Measurements from ENCODE around the gene RAB11FIP3.
"Not testable (repeated sequence)": the region's sequence is repeated elsewhere in the genome, so short reads cannot be mapped to it uniquely, and the experiment has no call there.

RAB11FIP3 gene

DNA sequence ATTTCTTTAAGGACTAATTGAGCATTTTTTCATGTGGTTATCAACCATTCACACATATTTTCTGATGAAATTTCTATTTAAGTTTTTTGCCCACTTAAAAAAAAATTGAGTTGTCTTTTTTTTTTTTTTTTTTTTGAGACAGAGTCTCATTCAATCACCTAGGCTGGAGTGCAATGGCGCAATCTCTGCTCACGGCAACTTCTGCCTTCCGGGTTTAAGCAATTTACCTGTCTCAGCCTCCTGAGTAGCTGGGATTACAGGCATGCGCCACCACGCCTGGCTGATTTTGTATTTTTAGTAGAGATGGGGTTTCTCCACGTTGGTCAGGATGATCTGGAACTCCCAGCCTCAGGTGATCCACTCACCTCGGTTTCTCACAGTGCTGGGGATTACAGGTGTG, 34.3 kb downstream of the RAB11FIP3 start:
- DNase-seq (ENCODE audit: insufficient read length, low spot score) (no peak), FAIRE-seq (no peak)
- TF ChIP-seq, protein P1, sequence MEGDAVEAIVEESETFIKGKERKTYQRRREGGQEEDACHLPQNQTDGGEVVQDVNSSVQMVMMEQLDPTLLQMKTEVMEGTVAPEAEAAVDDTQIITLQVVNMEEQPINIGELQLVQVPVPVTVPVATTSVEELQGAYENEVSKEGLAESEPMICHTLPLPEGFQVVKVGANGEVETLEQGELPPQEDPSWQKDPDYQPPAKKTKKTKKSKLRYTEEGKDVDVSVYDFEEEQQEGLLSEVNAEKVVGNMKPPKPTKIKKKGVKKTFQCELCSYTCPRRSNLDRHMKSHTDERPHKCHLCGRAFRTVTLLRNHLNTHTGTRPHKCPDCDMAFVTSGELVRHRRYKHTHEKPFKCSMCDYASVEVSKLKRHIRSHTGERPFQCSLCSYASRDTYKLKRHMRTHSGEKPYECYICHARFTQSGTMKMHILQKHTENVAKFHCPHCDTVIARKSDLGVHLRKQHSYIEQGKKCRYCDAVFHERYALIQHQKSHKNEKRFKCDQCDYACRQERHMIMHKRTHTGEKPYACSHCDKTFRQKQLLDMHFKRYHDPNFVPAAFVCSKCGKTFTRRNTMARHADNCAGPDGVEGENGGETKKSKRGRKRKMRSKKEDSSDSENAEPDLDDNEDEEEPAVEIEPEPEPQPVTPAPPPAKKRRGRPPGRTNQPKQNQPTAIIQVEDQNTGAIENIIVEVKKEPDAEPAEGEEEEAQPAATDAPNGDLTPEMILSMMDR (IDR thresholded peaks at IDR 0.05; ENCODE audit: insufficient read depth, missing control alignments), result no peak

DNA sequence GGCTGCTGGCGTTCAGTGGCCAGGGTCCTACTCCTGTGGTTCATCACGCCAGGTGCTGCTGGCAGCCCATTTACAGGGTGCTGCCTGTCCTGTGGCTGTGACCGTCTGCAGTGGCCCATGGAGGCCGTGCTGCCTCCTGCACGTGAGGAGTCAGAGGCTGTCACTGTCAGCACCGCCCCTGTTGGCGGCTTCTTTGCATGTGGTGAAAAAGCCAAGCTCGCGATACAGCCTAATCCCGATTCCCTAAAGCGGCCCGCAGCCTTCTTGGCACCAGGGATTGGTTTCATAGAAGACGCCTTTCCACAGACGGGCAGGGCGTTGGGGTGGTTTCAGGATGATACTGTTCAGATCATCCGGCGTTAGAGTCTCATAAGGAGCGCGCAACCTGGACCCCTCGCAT, 35.3 kb downstream of the RAB11FIP3 start:
- TF ChIP-seq, protein P1 (IDR thresholded peaks at IDR 0.05; ENCODE audit: insufficient read depth, missing control alignments), result no peak
- DNase-seq (ENCODE audit: insufficient read length, low spot score), result no peak
- FAIRE-seq, result no peak

DNA sequence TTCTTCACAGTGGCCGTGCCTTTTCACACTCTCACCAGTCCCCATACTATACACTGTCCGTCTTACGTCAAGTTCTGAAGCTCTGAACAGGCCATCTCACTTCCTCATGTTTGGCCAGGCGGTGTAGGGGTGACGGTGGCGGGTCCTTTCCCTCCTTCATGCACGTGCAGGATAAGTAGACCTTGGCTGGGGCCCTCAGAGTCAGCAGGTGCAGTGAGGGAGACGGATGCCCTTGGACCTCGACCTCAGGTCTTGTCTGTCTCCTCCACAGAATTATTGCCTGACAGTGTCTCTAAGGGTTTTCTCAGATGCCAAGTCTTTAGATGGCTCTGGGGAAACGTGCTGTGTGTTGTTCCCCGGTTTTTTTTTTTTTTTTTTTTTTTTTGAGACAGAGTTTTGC, 37.6 kb downstream of the RAB11FIP3 start:
- FAIRE-seq, result no peak
- no peak for DNase-seq (ENCODE audit: insufficient read length, low spot score)
- TF ChIP-seq, protein P1 (IDR thresholded peaks at IDR 0.05; ENCODE audit: insufficient read depth, missing control alignments), result no peak

DNA sequence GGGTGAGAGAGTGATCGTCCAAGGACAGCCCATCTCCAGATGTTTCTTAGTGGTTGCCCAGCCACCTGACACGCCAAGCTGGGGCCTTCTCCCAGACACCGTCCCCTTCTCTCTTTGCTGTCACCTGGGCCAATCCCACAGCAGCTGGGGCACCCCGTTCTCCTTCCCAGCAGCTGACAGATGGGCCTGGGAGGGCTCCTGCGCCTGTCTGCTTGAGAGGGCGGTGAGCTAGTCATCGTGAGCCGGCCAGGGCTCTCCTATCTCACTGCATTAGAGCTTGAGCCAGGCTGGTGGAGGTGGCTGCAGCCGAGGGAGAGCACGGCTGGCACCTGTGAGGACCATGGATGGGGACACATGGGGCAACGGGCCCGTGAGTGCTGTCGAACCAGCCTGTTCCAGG, 41.2 kb downstream of the RAB11FIP3 start:
- TF ChIP-seq, protein P1 (IDR thresholded peaks at IDR 0.05; ENCODE audit: insufficient read depth, missing control alignments), result no peak
- DNase-seq (ENCODE audit: insufficient read length, low spot score), result no peak
- FAIRE-seq, result no peak

DNA sequence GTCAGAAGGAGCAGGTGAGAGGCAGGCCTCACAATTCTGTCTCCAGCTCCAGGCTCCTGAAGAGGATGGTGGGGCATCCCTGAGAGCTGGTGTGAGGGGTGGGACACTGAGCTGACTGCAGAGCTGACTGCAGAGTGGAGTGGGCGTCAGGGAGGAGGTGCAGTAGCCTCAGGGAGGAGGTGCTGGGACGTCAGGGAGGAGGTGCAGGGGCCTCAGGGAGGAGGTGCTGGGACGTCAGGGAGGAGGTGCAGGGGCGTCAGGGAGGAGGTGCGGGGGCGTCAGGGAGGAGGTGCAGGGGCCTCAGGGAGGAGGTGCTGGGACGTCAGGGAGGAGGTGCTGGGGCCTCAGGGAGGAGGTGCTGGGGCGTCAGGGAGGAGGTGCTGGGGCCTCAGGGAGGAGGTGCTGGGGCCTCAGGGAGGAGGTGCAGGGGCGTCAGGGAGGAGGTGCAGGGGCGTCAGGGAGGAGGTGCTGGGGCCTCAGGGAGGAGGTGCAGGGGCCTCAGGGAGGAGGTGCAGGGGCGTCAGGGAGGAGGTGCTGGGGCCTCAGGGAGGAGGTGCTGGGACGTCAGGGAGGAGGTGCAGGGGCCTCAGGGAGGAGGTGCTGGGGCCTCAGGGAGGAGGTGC, 41.9 kb downstream of the RAB11FIP3 start:
- not testable (repeated sequence) for DNase-seq (ENCODE audit: insufficient read length, low spot score); FAIRE-seq

DNA sequence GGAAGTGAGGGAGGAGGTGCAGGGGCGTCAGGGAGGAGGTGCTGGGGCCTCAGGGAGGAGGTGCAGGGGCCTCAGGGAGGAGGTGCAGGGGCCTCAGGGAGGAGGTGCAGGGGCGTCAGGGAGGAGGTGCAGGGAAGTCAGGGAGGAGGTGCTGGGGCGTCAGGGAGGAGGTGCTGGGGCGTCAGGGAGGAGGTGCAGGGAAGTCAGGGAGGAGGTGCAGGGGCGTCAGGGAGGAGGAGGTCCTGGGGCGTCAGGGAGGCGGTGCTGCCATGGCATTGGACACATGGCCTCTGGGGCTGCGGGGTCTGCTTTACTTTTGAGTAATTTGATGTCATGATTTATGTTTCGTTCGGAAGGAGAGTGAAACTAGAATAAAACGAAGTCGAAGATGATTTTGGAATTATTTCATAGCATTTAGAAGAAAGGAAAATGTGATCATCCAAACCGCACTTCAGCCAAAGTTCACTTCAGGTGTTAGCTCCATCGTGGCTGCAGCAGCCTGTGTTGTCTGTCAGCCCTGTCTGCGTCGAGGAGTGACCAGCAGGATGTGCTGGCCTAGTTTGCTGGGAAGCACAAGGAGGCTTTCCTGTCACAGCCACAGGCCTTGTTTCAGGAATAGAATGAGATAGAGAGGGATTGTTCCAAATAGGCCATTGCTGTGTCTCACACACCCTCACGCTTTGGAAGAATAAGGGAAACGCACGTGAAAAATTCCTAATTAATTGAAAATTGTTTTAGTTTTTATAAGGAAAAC, 42.8 kb downstream of the RAB11FIP3 start:
- no peak for FAIRE-seq
- TF ChIP-seq, protein P1 (IDR thresholded peaks at IDR 0.05; ENCODE audit: insufficient read depth, missing control alignments), result no peak
- DNase-seq (ENCODE audit: insufficient read length, low spot score), result no peak

DNA sequence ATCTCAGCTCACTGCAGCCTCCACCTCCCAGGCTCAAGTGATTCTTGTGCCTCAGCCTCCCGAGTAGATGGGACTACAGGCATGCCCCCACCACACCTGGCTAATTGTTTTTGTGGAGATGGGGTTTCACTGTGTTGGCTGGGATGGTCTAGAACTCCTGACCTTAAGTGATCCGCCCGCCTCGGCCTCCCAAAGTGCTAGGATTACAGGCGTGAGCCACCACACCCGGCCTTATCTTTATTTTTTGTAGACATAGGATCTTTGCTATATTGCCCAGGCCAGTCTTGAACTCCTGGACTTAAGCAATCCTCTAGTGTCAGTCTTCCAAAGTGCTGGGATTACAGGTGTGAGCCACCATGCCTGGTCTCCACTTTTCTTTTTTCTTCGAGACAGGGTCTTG, 44.0 kb downstream of the RAB11FIP3 start:
- not testable (repeated sequence) for FAIRE-seq; DNase-seq (ENCODE audit: insufficient read length, low spot score)

DNA sequence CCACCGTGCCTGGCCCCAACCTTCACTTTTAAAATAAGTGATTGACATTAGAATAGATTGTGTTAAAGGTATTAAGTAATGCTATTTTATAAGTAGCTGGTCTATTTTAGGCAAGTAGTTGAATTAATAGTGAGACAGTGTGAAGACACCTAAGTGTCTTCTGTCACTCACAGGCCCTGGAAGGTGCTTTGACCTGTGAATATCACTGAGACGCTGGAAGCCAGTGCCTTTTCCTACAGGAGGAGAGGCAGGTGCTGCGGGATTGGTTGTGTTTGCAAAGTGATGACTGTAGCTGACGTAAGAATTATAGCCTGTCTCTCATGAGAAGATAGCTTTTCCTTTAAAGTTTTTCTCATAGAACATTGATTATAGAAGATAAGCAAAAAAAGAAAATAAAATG, 45.0 kb downstream of the RAB11FIP3 start:
- no peak for FAIRE-seq
- DNase-seq (ENCODE audit: insufficient read length, low spot score), result no peak
- TF ChIP-seq, protein P1 (IDR thresholded peaks at IDR 0.05; ENCODE audit: insufficient read depth, missing control alignments), result no peak
